PC-9 (cell line): Measurements from ENCODE around the gene OR2AG2. TPM values are rescaled to one million over a fixed set of nuclear protein-coding genes. Genes with fewer than 3 reads are reported as not detected.

ENCODE experiments used
- BruUV-seq: library from RNA; stranded (reverse); fragments of 400-500 nt; replicated peaks from 2 replicates; lab custom pipeline; 2021; lab: Mats Ljungman, UMichigan
- CTCF ChIA-PET: fragments of 300-600 bp; sonication (Branson Sonifier 250); formaldehyde crosslinking; loops from one replicate; lab custom pipeline; 2022; ENCODE audit warnings: antibody characterized with exemption; lab: Charles Lee
- POLR2A ChIA-PET: fragments of 300-600 bp; sonication (Branson Sonifier 250); formaldehyde crosslinking; loops from one replicate; lab custom pipeline; 2022; ENCODE audit warnings: antibody characterized with exemption; ENCODE audit not compliant: unreplicated experiment; lab: Charles Lee
- DNase-seq, 2 experiments: peaks; one replicate each; pipeline versions ENCODE4 v3.0.0 to v3.0.0-alpha.2; 2015 to 2022; ENCODE audit warnings: mixed read lengths in 1 of 2
- H2AFZ ChIP-seq: fragments of 200-600 bp; sonication (generic); 2 replicates; pipeline ENCODE4 v1.8.1; 2017; ENCODE audit warnings: antibody characterized with exemption
- H3F3A ChIP-seq: fragments of 200-600 bp; sonication (generic); 2 replicates; pipeline ENCODE4 v1.8.1; 2017; ENCODE audit warnings: antibody characterized with exemption, mild to moderate bottlenecking, low read depth; ENCODE audit not compliant: insufficient read depth
- H3K27ac ChIP-seq: fragments of 200-600 bp; sonication (generic); 2 replicates; pipeline ENCODE4 v1.6.1; 2016; ENCODE audit warnings: mixed run types
- H3K27me3 ChIP-seq: fragments of 200-600 bp; sonication (generic); 2 replicates; pipeline ENCODE4 v1.6.1; 2016; ENCODE audit warnings: low read depth, mixed run types; ENCODE audit not compliant: insufficient read depth
- H3K36me3 ChIP-seq: fragments of 200-600 bp; sonication (generic); 2 replicates; pipeline ENCODE4 v1.6.1; 2016; ENCODE audit warnings: low read depth, mixed run types
- H3K4me1 ChIP-seq: fragments of 200-600 bp; sonication (generic); replicated peaks from 2 replicates; pipeline ENCODE4 v1.6.1; 2016; ENCODE audit warnings: mixed run types; ENCODE audit not compliant: insufficient read depth
- H3K4me2 ChIP-seq: fragments of 200-600 bp; sonication (generic); 2 replicates; pipeline ENCODE4 v1.6.1; 2017; ENCODE audit warnings: mixed run types
- H3K4me3 ChIP-seq: fragments of 200-600 bp; sonication (generic); 2 replicates; pipeline ENCODE4 v1.6.1; 2016; ENCODE audit warnings: mixed run types
- H3K79me2 ChIP-seq: fragments of 200-600 bp; sonication (generic); 2 replicates; pipeline ENCODE4 v1.6.1; 2017; ENCODE audit warnings: low read depth, mixed run types
- H3K9me2 ChIP-seq: fragments of 200-600 bp; sonication (generic); 2 replicates; pipeline ENCODE4 v1.8.1; 2017; ENCODE audit warnings: mild to moderate bottlenecking; ENCODE audit not compliant: insufficient read depth
- H3K9me3 ChIP-seq: fragments of 200-600 bp; sonication (generic); 2 replicates; pipeline ENCODE4 v1.8.1; 2016; ENCODE audit warnings: low read depth; ENCODE audit not compliant: insufficient read depth
- H4K20me1 ChIP-seq: fragments of 200-600 bp; sonication (generic); 2 replicates; pipeline ENCODE4 v1.8.1; 2017; ENCODE audit not compliant: insufficient read depth
- CTCF ChIP-seq: fragments of 200-600 bp; sonication (generic); conservative IDR thresholded peaks from 2 replicates; pipeline ENCODE4 v1.6.1; 2017; ENCODE audit warnings: mixed run types, antibody characterized with exemption, mild to moderate bottlenecking, moderate library complexity
- EZH2 ChIP-seq: fragments of 200-600 bp; sonication (generic); IDR thresholded peaks from 2 replicates; pipeline ENCODE4 v1.8.0; 2017; ENCODE audit warnings: antibody characterized with exemption, low read depth
- intact Hi-C: fragments of 100-400 bp; cut with micrococcal nuclease; formaldehyde crosslinking; loops from one replicate; pipeline ENCODE4 v1.10.0; 2022; ENCODE audit not compliant: unreplicated experiment
- total RNA-seq: library from RNA; stranded (reverse); gene quantifications from 2 replicates; pipeline ENCODE4 v1.2.3, GENCODE V29; 2021

Gene OR2AG2
- total RNA-seq, 1 experiment from 2014 or later: 0.11 TPM

DNA sequence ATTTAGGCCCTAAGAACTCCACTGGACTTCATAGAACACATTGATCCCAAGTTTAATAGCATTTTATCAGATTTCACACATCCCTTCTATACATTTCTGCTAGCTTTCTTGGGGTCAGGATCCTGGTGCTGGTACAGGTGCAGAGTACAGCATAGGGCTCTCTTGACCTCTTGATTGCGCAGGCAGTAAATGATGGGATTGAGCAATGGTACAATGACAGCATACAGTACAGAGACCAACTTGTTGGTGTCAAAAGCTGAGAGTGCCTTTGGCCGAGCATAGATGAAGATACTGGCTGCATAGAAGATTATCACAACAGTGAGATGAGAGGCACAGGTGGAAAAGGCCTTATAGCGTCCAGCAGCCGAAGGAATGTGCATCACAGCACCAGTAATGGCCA is 22.9 kb upstream of the OR2AG2 start:
- no peaks in the 10 kb centered on the region for H3K79me2 ChIP-seq
- no peaks in the 10 kb centered on the region for H3K9me2 ChIP-seq
- H3K4me1 ChIP-seq: no peaks in the 10 kb centered on the region
- ChIA-PET POLR2A (no interaction called here), CTCF (no interaction called here)
- no peaks in the 10 kb centered on the region for H3K27me3 ChIP-seq
- intact Hi-C loops: no loop called here
- BruUV-seq: no TSS peak
- H3F3A ChIP-seq: no peaks in the 10 kb centered on the region
- no peaks in the 10 kb centered on the region for H3K9me3 ChIP-seq
- H3K36me3 ChIP-seq: no peaks in the 10 kb centered on the region
- DNase-seq: no peak
- H3K4me3 ChIP-seq: no peak overlapping the region
- no peaks in the 10 kb centered on the region for H4K20me1 ChIP-seq
- H3K4me2 ChIP-seq: no peak overlapping the region
- no peak overlapping the region for H2AFZ ChIP-seq
- no peak for TF ChIP-seq CTCF
- TF ChIP-seq EZH2: no peak
- H3K27ac ChIP-seq: no peak overlapping the region

GRCh38 chr11:6790546-6790945 is 18.8 kb upstream of the OR2AG2 start:
- H3K4me2 ChIP-seq: no peak overlapping the region
- no peak overlapping the region for H2AFZ ChIP-seq
- BruUV-seq: no TSS peak
- TF ChIP-seq CTCF: no peak
- no peak for TF ChIP-seq EZH2
- intact Hi-C loops: no loop called here
- no peaks in the 10 kb centered on the region; the same call in 1 of the 2 replicates for H3K9me2 ChIP-seq
- no peak for DNase-seq
- ChIA-PET CTCF (no interaction called here), POLR2A (no interaction called here)
- H3K4me1 ChIP-seq: no peaks in the 10 kb centered on the region
- no peaks in the 10 kb centered on the region for H3K27me3 ChIP-seq
- no peaks in the 10 kb centered on the region for H4K20me1 ChIP-seq
- no peaks in the 10 kb centered on the region for H3F3A ChIP-seq
- H3K9me3 ChIP-seq: no peaks in the 10 kb centered on the region
- H3K4me3 ChIP-seq: no peak overlapping the region
- no peaks in the 10 kb centered on the region for H3K36me3 ChIP-seq
- no peak overlapping the region for H3K27ac ChIP-seq
- no peaks in the 10 kb centered on the region for H3K79me2 ChIP-seq

GRCh38 chr11:6782720-6783119 is 10.9 kb upstream of the OR2AG2 start, which contains the start of gene OR2AG1:
TSS of gene OR2AG1 (plus strand) at chr11:6783020. CDS start at chr11:6785038, 2,018 bp downstream.
- Histone ChIP-seq H3K27me3 (no peaks in the 10 kb centered on the region), H3K36me3 (no peaks in the 10 kb centered on the region), H3K4me1 (no peaks in the 10 kb centered on the region), H3K9me3 (no peaks in the 10 kb centered on the region), H3K4me3 (no peak within 1 kb of the TSS), H2AFZ (no peak within 1 kb of the TSS), H3K9me2 (no peaks in the 10 kb centered on the region), H3K27ac (no peak within 1 kb of the TSS), H3K79me2 (no peaks in the 10 kb centered on the region), H3F3A (no peaks in the 10 kb centered on the region), H3K4me2 (no peak within 1 kb of the TSS), H4K20me1 (no peaks in the 10 kb centered on the region)
- no TSS peak for BruUV-seq
- DNase-seq: no peak
- no peak for TF ChIP-seq CTCF
- ChIA-PET CTCF (no interaction called here), POLR2A (no interaction called here)
- intact Hi-C loops: no loop called here
